GM12874 (cell line): ENCODE measurements around the gene ZNF442.

Experiments used
- CTCF ChIP-seq: IDR thresholded peaks from 2 replicates; pipeline ENCODE4 v1.5.1; 2011; ENCODE audit warnings: low read depth, mild to moderate bottlenecking, control low read depth, low read length, moderate library complexity; ENCODE audit not compliant: insufficient read depth

Gene ZNF442

GRCh38 chr19:12364391-12365235 lies 870 bp downstream of the ZNF442 start:
- no peak for TF ChIP-seq CTCF

GRCh38 chr19:12353375-12353774 lies 12.1 kb downstream of the ZNF442 start:
- no peak for TF ChIP-seq CTCF

GRCh38 chr19:12350890-12351197 lies 14.6 kb downstream of the ZNF442 start:
- TF ChIP-seq CTCF, result no peak

GRCh38 chr19:12350185-12350889 lies 15.1 kb downstream of the ZNF442 start:
- no peak for TF ChIP-seq CTCF

GRCh38 chr19:12346896-12347295 lies 18.6 kb downstream of the ZNF442 start:
- 0 out of 2 replicates have a peak, but pooled peaks have one; percentile 15 for TF ChIP-seq CTCF

- TF ChIP-seq CTCF, result no peak
Measured at GRCh38 chr19:12345197-12345596, 20.3 kb downstream of the ZNF442 start.

GRCh38 chr19:12333162-12334159 lies 32.0 kb downstream of the ZNF442 start, which contains the start of gene ZNF563:
TSS of gene ZNF563 (minus strand) at chr19:12333633. CDS start at chr19:12333482, 151 bp downstream.
- TF ChIP-seq CTCF, result no peak
